Central memory CD4-positive, alpha-beta T cell (primary cell): ENCODE results near the gene GPR78.
"Not testable (repeated sequence)": the region's sequence is repeated elsewhere in the genome, so short reads cannot be mapped to it uniquely, and the experiment has no call there.

ENCODE experiments used
- DNase-seq: peaks from one replicate; pipeline ENCODE4 v3.0.0; 2022

GPR78 gene

DNA sequence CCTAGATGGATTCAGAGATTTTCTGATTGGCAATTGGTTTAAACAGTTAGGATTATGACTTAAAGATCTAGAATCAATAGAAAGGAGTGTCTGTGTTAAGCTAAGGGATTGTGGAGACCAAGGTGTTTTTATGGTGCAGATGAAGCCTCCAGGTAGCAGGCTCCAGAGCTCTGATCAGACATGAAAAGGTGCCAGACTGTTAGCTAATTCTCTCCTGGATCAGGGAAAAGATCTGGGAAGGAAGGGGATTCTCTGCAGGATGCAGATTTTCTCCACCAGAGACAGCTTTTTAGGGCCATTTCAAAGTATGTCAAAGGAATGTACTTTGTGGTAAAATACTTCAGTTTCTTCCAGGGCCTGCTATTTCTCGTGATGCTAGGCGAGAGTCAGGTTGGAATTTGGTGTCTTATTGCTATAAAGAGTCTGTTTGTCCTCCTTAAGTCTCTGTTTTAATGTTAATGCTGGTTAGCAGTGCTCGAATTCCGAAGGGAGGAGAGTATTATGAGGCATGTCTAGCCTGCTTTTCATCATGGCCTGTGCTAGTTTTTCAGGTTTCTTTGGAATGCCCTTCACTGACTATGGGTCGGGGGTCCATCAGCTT is 12.0 kb upstream of the GPR78 start:
- DNase-seq, result no peak

- no peak for DNase-seq
These were observed 10.0 kb upstream of the GPR78 start for GRCh38 chr4:8570201-8570600.

DNA sequence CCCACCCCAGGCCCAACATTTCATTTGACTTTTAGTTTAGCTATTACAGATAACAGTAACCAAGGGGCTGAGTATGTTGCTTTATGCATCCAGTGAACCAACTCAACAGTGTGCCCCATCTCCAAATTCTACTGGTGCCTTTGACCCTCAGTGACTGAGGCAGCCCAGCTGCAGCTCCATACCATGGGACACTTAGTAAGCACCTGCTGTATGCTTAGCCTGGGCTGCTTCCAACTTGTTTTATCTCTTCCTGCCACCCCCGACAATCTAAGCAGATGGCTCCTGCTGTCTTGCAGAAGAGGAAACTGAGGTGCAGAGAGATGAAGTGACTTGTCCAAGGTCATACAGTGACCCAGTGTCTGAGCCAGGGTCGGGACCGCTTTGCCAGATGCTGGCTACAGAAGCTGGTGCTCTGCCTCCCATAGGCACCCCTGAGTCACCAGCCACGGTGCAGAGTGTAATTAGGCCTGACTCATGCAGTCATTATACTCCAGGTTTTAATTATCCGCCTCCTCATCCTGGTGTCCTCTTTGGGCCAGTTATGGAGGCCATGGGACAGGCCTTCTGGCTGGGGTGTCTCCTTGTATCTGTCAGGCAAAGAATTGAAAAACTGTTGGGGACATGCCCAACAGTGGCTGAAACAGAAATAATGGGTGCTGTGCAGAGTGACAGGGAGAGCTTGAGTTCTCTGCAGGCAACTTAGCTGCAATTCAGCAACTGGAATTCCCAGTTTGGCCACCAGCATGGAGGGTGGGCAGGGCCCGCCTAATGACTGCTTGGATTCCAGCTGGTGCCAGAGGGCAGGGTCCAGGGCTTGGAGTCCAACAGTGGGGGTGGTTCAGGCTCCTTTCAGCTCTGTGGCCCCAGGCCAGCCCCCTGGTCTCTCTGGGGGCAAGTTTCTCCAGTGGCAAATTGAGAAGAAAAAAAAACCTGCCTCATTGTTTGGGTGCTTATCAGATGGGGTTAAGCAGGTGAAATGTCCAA is 8.2 kb upstream of the GPR78 start:
- no peak for DNase-seq

DNA sequence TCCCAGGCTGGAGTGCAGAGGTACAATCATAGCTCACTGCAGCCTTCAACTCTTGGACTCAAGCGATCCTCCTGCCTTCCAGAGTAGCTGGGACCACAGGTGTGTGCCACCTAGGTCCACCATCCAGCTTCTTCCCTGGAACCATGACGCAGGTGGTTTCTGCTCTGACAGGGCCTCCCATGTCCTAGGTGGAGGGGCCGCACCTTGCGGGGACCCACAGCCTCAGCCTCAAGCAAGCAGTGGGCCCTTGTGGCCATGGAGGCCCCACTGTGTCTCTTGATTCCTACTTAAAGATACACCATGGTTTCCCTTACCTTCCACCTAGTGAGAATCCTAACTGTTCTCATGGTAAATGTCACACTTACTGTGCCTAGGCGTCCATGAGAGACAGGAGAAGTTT is 6.9 kb upstream of the GPR78 start:
- no peak for DNase-seq

DNA sequence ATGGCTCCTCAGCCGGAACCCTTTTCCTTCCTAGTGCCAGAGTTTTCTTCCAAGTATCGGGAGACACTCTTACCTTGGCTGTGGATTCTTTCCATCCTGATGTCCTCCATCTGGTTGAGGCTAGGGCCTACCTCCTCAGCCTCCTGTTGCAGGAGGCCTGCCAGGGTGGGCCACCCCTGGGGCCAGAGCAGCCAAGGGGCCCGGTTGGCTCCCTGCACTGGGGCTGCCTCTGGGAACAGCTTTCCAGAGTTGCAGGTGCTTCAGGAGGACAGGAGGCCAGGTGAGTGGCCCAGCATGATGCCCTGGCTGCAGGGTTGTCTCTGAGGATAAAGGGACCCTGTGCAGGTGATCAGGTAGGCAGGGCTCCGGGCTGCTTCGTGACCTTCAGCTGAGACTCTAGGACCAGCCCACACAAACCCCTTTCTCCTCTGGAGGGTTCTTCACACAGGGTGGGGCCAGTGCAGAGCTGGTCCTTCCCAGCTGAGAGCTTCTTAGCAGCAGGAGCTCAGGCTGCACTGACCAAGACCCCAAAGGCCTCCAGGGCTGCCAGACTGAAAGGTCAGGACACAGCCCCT is 5.3 kb upstream of the GPR78 start:
- no peak for DNase-seq

GRCh38 chr4:8575457-8575856 is 4.7 kb upstream of the GPR78 start:
- DNase-seq, result no peak

- not testable (repeated sequence) for DNase-seq
These were observed 3.6 kb upstream of the GPR78 start for GRCh38 chr4:8576591-8576990.

DNA sequence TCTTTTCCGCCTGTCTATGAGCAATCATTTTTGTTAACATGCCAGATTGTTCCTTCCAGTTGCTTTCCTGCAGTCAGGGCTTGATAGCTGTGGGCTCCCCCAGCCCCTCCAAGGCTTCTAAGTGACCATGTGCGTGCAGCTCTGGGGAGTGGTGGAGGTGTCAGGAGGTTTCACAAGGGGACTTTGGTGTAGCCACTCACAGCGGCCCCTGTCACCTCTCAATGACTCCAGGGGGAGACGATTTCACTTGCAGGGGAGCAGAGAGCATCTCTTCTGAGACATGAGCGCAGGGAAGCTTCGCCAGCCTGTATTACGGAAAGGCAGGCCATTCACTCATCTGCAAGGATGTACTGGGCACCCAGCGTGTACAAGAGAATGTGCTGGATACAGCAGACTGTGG is 3.1 kb upstream of the GPR78 start:
- no peak for DNase-seq

DNA sequence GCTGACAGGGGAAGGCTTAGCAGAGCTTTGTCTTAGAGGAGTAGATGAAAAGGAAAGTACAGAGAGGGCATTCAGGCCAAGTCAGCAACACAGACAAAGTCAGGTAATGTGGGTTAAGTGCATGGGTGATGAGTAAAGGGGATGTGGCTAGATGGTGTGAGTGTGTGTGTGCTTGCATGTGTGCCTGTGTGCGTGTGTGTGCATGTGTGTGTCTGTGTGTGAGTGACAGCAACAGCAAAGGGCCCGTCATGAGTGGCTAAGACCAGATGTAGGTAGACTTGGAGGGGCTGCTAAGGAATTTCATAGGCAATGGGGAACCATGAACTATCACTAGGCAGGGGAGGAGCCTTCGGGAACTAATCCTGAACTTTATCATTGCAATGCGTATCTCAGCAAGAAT is 2.2 kb upstream of the GPR78 start:
- DNase-seq, result no peak

GRCh38 chr4:8578717-8579116 is 1.5 kb upstream of the GPR78 start:
- DNase-seq, result no peak

DNA sequence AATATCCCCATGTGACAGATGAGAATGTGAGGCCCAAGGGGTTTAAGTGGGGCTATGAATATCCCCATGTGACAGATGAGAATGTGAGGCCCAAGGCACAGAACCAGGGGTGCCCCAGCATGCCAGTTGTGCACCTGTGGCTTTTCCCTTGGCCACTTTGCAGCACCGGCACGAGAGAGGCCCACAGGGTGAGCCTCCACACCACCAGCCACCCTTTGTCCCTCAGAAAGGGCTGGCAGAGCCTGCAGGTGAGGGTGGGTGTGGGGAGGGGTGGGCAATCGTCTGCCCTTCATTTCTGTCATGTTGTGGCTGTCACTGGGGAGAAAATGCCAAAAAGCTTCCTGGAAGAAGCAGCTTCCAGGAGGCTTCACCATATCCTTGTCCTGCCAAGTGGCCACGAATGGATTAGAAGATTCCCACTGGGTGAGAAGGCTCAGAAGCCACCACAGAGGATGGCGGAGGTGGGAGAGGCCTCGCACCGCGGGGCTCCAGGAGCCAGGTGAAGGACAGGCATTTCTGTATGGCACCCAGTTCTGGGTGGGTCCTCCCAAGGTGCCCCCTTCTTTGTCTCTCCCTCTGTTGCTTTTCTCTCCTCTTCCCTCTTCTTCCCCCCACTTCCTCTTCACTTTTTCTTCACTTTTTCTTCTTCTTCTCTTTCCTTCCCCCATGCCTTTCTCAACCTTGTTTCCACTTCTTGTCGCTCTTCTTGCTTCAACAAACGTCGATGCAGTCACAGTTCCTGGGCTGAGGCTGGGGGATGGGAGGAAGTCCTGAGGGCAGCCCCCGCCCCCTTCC is 469 bp upstream of the GPR78 start:
- DNase-seq, result no peak

DNA sequence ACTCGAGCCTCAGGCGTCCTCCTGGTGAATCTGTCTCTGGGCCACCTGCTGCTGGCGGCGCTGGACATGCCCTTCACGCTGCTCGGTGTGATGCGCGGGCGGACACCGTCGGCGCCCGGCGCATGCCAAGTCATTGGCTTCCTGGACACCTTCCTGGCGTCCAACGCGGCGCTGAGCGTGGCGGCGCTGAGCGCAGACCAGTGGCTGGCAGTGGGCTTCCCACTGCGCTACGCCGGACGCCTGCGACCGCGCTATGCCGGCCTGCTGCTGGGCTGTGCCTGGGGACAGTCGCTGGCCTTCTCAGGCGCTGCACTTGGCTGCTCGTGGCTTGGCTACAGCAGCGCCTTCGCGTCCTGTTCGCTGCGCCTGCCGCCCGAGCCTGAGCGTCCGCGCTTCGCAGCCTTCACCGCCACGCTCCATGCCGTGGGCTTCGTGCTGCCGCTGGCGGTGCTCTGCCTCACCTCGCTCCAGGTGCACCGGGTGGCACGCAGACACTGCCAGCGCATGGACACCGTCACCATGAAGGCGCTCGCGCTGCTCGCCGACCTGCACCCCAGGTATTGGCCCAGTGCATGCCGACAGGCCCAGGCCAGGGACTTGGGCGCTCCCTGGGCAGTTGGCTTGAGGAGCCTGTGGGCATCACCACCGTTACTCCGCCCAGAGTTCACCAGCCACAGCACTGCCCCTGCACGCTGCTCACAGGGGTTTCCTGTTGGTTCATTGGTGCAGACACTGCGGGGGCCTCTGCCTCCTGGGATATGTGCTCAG is 1.1 kb downstream of the GPR78 start:
- DNase-seq, result no peak

DNA sequence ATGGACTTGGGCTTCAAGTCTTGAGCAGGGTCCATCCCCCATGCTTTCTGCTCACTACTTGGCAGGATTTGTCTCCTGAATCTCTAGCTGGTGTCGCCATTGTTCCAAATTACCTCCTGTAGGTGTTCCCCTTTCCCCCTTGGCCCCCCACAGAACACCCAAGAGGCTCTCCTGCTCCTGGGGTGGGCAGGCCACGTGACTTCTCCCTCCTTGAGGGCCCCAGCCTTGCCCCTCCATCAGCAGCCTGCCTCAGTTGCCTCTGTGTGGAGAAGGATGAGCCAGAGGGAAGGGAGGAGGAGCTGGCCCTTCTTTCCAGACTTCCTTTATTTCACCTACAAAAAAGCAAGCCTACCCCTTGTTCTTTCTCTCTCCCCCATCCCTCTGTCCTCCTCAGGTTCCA is 1.8 kb downstream of the GPR78 start:
- no peak for DNase-seq

DNA sequence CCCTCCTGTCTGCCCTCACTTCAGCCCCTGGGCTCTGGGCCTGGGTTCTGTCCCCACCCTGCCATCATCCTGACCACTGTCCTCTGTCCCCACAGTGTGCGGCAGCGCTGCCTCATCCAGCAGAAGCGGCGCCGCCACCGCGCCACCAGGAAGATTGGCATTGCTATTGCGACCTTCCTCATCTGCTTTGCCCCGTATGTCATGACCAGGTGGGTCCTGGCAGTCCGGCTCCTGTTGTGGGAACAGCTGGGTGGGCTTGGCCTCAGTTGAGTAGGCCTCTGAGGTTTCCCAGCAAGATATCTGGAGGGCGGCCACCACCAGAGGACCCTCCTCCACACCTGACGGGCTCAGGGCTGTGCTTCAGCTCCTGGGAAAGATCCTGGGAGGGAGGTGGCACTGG is 2.2 kb downstream of the GPR78 start:
- DNase-seq, result no peak

- DNase-seq, result no peak
These were observed 2.9 kb downstream of the GPR78 start for GRCh38 chr4:8582941-8583654.

DNA sequence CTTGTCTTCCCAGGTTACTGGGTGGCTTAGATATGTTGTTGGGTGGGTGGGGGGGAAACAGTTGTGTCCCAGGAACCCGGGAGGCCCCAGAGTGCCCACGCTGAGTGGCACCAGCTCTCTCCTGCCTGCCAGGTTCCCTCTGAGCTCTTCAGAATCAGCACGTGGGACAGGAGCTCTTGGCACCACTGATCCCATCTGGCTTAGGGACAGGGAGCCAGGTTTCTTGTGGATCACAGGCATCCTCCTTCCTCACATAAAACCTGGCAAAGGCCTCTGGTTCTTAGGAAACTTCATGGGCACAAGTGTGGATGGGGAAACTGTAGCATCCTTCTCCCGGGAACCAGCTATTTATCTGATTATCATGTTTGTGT is 3.4 kb downstream of the GPR78 start:
- DNase-seq, result no peak

DNA sequence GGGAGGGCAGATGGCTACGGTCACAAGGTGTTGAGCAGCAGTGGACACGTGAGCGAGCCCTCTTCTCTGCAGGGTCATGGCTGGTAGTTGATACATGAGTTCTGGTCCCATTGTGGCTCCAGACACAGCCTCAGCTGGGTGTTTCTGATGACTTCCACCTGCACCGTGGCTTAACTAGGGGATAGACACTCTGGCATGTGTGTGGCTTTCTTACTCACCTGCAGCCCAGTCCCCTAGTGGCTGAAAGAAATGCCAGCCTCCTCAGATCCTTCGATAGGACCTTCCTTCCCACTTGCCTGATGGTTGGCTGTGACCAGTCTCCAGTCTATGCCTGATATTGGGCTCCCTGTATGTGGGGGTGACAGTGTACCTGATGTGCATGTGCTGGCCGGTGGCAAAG is 5.0 kb downstream of the GPR78 start:
- DNase-seq, result no peak

- DNase-seq, result no peak
These were observed 5.6 kb downstream of the GPR78 start for GRCh38 chr4:8585721-8586212.

- no peak for DNase-seq
These were observed 6.1 kb downstream of the GPR78 start for GRCh38 chr4:8586246-8586645.

- DNase-seq, result no peak
These were observed 6.7 kb downstream of the GPR78 start for GRCh38 chr4:8586671-8587468.
